ENCODE data around the gene RASAL3.
"Not testable (repeated sequence)": the region's sequence is repeated elsewhere in the genome, so short reads cannot be mapped to it uniquely, and the experiment has no call there.

RASAL3 gene

DNA sequence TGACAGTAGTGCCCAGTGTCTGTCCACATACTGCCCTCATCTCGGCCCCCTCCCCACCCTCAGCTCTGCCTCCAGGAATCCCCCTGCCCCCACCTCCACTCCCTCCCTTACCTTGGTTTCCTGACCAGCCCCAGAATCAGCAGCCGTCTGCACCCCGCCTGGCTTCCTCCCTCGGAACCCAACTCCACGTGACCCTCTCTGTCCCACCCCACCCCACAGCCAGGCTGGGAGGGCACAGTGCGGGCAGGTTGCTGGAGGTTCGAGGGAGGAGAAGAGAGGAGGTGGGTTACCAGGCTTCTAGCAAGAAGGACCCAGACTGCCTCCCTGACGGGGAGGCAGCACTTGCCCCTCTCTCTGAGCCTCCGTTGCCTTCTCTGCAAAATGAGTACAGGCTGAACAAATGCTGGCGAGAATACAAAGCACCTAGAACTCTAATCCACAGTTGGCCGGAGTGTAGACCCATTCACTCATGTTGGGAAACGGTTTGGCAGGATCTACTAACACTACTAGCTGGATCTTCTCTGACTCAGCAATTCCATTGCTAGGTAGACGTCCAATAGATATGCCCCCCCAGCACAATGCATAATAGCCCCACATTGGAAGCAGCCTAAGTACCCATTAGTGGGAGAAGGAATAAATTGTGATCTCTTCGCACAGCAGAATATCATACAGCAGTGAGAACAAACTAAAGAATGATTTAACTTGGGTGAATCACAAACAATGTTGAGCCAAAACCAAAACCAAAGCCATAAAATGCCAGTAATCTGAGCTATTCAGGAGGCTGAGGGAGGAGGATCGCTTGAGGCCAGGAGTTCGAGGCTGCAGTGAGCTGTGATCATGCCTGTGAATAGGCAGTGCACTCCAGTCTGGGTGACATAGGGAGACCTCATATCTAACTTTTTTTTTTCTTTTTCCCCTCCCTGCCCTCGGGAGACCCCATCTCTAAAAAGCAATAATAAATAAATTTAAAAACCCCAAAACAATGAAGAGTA, at the start of gene RASAL3:
Gene RASAL3 (minus strand): TSS at position 151 of the 992 bp plus-strand sequence. CDS start 186 bp downstream, outside the sequence.
- no peak for DNase-seq

DNA sequence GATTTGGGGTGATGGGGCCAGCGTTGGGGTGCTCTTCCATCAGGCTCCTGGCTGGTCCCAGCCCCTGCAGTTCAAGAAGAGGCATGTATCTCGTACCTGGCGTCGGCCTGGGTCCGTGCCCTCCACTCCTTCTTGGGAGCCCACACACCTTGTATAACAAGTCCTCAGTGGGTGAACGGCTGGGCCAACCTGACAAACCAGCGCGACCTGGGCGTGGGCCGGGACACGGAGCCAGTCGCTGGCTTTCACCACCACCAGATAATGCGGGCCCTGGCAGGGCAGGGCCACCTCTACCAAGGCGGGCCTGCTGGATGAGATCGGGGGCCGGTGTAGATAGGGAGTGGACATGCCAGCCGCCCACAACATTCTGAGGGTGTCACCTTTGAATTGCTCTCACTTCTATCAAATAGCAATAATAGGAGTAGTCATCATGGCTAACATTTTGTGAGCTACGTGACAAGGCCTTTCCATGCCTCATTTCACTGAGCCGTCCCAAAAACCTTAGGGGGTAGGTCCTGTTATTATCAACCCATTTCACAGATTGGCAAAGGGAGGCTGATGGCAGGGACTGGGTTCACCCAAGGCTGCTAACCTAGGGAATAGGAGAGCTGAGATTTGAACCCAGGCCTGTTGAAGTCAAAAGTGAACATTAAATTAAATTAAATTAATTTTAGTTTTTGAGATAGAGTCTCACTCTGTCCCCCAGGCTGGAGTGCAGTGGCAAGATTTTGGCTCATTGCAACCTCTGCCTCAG, 47.5 kb upstream of the RASAL3 start:
- no peak for DNase-seq

DNA sequence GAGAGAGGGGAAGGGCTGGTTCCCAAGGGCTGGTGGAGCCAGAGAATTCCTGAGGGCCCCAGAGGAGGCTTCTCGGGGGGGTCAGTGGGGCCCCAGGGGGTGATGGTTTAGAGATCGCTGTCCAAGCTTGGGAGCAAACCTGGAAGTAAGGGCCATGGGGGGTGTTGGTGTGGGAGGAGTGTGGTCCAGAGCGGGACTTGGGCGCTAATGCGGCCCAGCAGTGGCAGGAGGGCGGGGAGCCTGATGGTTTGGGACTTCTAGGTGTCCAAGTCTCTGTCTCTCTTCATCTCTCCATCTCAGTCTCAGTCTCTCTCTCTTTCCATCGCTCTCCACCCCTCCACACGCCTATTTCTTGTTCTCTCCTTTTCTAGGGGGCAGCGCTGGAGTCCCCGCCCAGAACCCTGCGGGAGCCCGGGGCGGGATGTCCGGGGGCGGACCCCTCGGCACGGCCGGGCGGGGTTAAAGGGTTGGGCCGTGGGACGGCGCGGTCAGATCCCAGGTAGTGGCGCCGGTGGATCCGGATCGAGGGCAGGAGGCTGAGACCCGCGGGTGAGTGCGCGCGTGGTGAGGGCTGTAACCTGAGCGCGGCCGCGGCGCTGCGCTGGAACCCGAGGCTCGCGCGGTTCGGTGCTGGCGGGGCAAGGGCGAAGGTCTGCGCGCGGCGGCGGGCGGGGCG, 43.8 kb upstream of the RASAL3 start, which contains the start of gene CYP4F22:
Gene CYP4F22 (plus strand): TSS at position 491 of the 676 bp plus-strand sequence. CDS start 16,812 bp downstream, outside the sequence.
- DNase-seq = no peak

DNA sequence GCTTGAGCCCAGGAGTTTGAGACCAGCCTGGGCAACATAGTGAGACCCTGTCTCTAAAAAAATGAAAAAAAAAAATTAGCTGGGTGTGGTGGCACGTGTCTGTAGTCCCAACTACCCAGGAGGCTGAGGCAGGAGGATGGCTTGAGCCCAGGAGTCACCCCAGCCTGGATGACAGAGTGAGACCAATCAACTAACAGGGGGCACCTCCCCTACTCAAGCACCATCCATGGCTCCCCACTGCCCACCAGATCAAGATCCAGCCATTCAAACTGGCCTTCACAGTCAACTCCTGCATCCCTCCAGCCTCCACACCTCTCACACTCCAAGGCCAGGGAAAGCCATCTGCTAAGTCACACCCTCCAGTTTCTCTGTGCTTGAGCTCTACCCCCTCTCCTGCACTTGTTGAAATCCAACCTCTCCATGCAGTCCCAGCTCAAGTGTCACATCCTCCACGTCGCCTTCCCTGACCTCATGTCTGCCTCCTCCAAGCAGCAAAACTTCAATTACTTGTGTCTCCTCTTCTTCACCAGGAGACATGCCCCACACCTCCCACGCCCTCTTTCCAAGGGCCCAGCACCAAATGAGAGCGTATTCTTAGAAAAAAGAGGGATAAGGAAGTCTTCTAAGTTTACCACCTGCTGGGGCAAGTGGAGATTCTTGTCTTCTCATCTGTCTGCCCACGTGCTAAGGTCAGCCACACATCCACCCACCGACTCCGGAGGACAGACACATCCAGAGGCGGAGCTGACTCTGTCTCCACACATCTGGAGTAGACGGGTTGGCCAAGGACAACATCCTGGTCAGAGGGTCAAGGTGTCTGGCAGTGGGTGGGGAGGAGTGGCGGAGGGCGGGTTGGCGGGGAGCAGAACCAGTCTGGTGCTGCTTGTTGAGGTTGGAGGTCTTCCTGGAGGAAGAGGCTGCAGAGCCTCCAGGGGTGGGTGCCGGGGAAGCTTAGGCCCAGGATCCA, 43.0 kb upstream of the RASAL3 start:
- no peak for DNase-seq

DNA sequence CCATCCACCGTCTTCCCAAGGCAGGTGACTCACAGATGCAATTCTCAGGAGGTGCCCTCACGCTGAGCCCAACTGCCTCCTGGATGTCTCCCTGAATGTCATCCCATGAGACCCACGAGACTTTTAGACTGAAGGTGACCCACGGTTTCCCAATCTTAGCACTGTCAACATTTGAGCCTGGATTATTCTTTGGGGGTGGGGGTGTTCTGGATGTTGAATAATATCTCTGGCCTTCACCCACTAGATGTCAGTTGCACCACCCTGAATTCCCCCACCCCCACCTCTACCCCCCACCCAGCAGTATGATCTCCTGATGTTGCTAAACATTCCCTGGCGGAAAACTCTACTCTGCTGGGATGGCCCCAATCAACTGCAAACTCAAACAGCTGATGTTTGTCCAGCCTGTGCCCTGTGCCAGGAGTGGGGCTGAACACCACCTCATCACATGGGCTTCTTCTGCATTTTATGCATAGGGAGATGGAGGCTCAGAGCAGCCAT, 41.8 kb upstream of the RASAL3 start:
- DNase-seq = no peak

DNA sequence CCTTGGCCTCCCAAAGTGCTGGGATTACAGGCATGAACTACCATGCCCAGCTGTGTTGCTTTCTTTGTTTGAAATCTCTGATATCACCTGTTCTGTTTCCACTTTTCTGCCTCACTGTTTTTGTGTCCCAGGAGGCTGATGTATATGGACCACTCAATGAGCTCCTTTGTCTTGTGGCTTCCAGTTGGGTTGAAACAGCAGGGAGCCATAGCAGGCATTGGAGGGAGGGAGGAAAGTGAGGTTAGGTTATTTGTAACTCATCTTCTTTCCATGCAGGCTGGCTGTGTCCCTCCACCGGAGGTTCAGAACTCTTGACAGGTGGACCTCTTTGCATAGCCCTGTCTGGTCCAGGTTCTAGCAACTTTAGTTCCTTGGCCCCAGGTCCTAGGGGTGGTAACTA, 37.9 kb upstream of the RASAL3 start:
- DNase-seq = no peak

DNA sequence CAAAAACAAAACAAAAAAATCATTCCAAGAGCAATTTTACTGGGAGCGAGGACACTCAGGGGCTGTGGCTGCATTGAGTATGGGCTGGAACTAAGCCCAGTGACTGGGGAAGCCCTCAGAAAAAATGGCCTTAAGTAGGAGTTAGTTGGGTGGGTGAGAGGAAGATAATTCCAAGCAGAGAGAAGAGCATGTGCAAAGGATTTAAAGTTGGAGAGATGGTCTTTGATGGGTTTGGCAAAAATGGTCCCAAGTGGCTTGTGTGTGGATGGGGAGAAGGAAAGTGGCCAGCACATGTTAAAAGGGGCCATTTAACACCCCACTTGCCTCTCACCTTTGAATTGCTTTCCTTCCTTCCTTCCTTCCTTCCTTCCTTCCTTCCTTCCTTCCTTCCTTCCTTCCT, 37.3 kb upstream of the RASAL3 start:
- DNase-seq = no peak

DNA sequence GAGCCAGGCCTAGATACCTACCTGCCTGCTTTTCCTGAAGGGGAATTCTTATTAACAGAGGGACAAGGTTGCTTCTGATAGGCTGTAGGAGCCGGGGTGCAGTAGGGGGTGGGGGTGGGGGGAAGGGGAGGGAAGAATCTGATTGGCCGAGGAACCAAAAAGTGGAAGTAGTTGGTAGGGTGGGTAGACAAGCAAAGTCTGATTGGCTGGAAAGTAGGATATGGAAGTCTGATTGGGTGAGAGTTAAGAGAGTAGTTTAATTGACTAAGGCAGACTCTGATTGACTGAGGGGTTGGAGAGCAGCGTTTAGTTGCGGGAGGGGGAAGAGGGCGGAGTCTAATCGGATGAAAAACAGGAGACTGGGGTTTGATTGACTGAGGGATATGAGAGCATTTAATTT, 34.6 kb upstream of the RASAL3 start:
- DNase-seq = no peak

DNA sequence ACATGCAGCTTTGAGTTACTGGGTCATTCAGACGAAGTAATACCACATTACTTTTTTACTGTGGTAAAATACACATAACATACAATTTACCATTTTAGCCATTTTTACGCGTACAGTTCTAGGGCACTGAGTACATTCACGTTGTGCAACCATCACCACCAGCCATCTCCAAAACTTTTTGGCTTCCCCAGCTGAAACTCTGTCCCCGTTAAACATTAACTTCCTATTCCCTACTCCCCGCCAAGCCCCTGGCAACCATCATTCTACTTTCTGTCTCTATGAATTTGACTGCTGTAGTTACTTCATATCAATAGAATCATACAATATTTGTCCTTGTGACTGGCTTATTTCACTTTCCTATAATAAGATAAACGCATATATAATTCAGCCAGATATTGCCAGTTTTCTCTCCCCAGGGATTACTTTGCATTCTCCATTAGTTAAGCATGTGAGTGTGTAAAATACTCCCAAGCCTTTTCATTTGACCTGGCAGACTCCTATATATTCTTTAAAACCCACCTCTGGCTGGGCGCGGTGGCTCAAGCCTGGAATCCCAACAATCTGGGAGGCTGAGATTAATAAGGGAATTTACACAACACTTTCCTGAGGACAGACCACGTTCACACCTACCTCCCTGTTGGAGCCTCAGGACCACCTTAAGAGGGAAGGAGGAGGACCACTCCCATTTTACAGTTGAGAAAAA, 34.0 kb upstream of the RASAL3 start:
- no peak for DNase-seq

DNA sequence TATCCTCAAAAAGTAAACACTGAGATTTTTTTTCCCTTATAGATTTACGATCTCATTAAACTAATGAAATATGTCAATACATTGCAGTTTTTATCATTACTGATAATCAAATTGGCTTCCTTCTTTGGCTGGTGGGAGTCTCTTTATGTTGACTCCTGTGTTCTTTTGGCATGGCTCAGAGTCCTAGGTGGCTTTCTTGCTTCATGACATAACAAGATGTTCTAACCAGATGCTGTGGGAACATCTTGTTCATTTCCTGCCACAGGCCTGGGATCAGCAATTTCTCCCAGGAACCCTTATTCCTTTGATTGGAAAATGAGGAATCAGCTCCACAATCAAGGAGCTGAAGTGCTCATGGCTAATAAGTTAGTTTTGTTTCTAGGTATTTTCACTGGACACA, 30.8 kb upstream of the RASAL3 start:
- DNase-seq = no peak

DNA sequence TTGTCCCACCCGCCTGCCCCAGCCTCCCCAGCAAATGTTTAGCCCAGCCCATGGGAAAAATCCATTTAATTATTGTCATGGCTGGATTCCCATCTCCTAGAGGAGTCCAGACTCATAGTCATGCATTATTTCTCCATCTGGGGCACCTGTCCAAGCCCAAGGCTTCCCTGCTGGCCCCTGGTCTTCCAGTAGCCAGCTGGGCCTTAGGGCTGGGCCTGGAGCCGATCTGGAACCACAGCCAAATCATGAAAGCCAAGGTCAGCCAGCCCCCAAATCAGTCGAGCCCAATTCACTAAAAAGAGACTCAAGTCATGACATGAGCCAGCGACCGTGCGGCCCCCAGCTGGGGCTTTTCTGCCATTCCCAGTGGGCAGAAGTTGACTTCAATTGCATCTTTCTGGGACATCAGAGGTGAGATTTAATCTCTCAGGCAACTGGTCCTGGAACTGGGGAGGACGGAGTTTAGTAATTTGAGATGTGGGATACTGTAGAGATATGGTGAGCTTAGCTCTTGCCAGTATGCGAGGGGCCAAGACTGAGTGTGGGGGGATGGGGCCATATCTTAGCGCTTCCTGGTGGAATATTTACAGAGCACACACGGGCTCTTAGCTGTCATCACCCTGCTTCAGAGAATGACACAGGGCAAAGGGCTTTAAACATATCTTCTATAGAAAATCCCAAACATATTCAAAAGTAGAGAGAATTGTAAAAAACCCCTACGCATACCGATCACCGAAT, 24.3 kb upstream of the RASAL3 start:
- DNase-seq = no peak

DNA sequence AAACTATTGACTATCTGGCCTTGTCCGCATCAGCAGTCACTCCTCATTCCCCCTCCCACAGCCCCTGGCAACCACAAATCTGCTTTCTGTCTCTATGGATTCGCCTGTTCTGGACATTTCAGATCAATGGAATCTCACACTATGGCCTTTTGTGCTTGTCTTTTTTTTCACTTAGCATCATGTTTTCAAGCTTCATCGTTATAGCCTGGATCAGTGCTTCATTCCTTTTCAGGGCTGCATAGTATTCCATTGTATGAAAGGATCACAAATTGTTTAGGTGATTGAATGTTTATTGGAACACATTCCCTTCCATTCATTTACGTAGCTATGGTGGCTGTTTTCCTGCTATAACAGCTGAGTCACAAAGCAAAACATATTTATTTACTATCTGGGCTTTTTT, 22.7 kb upstream of the RASAL3 start:
- DNase-seq = no peak

DNA sequence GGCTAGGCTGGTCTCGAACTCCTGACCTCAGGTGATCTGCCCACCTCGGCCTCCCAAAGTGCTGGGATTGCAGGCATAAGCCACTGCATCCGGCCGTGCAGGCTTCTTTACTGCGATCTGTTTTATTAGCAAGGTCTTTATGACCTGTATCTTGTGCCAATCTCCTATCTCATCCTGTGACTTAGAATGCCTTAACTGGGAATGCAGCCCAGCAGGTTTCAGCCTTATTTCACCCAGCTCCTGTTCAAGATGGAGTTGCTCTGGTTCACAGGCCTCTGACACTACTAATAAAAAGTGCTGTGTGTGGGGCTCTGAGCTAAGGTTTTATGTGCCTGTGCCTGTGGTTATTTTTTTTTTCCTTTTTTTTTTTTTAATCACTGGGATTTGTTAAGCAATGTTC, 21.4 kb upstream of the RASAL3 start:
- DNase-seq = not testable (repeated sequence)

DNA sequence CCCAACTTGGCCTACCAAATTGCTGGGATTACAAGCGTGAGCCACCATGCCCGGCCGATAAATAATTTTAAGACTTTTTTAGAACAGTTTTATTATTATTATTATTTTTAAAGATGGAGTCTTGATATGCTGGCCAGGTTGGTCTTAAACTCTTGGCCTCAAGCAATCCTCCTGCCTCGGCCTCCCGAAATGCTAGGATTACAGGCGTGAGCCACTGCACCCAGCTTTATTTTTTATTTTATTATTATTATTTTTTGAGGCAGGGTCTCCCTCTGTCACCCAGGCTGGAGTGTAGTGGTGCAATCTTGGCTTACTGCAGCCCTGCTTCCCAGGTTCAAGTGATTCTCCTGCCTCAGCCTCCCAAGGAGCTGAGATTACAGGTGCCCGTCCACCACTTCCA, 16.7 kb upstream of the RASAL3 start:
- DNase-seq = not testable (repeated sequence)

DNA sequence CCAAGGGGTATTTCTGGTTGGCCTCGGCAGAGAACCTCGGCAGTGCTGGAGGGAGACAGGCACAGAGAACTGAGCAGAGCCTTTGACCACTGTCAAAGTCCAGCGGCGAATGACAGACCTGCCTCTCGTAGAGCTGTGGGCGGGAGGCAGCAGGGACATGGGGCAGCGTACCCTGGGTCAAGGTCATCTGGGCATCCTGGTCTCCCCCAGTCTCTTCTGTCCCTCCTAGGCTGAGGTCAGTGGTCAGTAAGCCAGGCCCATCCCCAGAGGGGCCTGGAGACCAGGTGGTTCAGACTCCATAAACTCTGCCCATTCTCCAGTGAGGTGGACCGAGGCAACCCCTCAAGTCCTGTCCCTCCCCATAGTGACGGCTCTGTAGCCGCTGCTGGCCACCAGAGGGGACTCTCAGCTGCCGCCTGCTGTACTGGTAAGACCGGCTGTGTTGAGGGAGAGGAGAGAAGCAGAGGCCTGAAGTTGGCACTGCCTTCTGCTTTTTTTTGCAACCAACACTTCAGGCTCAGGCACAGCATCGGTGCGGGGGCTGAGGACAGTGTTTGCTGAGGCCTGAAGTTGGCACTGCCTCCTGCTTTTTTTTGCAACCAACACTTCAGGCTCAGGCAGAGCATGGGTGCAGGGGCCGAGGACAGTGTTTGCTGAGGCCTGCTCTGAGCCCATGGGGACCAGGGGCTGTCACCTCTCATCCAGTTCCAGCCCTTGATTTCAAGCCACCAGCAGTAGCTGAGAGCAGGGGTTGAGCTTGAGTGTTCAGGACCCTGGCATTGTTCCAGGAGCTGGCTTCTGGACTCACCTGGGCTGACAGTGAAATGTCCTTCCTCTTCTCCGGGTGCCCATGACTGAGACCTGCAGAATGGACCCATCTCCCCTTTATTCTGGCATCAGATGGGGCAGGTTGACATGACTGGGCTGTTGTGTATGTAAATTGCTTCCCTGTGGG, 15.3 kb upstream of the RASAL3 start, which contains the start of gene PGLYRP2:
Gene PGLYRP2 (minus strand): TSS at position 111 of the 955 bp plus-strand sequence. CDS start 130 bp downstream, outside the sequence.
- no peak for DNase-seq

DNA sequence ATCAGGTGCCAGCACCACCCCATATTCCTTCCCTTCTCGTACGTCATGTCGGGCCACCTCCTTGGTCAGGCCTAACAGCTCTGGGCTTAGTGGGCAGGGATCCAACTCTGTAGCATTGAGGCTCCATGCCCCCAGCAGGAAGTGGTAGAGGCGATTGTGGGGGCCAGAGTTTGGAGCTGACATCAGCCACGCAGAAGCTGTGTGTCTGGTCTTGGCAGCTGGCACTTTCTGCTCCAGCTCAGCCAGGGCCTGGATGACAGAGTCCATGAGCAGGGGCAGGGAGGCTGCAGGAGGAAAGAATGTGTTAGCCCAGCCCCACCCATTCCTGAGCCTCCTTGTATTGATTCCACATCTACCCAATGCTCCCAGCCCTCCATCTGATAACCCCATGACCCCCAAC, 12.0 kb upstream of the RASAL3 start:
- DNase-seq = no peak

DNA sequence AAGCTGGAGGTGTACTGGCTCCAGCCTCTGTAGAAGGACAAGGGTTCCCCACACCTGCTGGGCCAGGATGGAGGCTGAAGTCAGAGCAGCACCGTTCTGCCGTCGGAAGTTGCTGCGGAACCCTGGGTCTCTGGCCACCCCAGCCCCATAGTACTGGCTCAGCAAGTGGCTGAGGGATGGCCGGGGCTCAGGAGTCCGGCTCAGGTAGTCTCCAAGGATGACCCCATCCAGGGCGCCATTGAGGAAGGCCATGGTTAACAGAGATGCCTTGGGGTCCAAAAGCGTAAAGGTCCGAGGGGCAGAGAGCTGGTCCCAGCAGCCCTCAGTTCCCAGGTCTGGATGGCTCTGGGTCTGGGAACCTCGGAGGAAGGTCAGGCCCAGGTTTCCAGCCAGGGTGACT, 11.3 kb upstream of the RASAL3 start:
- DNase-seq = no peak

DNA sequence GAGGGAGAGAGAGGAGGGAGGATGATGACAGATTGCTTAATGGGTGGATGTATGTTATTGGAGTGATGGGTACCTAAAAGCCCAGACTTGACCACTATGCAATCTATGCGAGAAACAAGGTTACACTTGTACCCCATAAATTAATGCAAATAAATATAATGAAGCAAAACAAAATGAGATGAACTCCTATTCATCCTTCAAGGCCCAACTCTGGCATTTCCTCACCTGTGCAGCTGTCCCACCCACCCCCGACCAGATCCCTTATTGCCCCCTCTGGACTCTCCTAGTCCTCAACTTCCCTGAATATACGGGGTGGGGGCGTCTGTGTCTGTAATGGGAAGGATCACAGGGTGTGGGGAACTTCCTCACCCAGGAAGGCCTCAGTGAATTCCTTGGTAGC, 10.8 kb upstream of the RASAL3 start:
- no peak for DNase-seq

DNA sequence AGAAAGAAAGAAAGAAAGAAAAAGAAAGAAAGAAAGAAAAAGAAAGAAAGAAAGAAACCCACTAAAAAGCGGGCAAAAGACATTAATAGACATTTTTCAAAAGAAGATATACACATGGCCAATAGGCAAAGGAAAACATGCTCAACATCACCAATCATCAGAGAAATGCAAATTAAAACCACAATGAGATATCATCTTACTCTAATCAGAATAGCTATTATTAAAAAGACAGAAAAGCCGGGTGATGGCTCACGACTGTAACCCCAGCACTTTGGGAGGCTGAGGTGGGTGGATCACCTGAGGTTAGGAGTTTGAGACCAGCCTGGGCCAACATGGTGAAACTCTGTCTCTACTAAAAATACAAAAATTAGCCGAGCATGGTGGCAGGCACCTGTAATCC, 9.5 kb upstream of the RASAL3 start:
- not testable (repeated sequence) for DNase-seq

Measured in right hindlimb (tissue), 1 donor.